OCI-LY1 (cell line): Measurements from ENCODE around the gene SLC17A7.

Experiments used
- H2AFZ ChIP-seq: fragments of 200-600 bp; sonication (generic), shearing (Covaris generic); 2 replicates; pipeline ENCODE4 v1.6.0; 2014; ENCODE audit warnings: antibody characterized with exemption, mild to moderate bottlenecking, low read length
- H3F3A ChIP-seq: fragments of 200-600 bp; sonication (generic), shearing (Covaris generic); 2 replicates; pipeline ENCODE4 v1.6.0; 2014; ENCODE audit warnings: mild to moderate bottlenecking, antibody characterized with exemption, low read length, moderate library complexity; ENCODE audit not compliant: insufficient read depth
- H3K27ac ChIP-seq: fragments of 200-600 bp; sonication (generic); 2 replicates; pipeline ENCODE4 v1.5.1; 2014; ENCODE audit warnings: low read length, mixed run types, mild to moderate bottlenecking, low read depth; ENCODE audit not compliant: poor library complexity, severe bottlenecking
- H3K27me3 ChIP-seq: fragments of 200-600 bp; sonication (generic); 2 replicates; pipeline ENCODE4 v1.6.0; 2014; ENCODE audit warnings: antibody characterized with exemption, mild to moderate bottlenecking, low read length, moderate library complexity; ENCODE audit not compliant: insufficient read depth
- H3K36me3 ChIP-seq: fragments of 200-600 bp; sonication (generic); 2 replicates; pipeline ENCODE4 v1.6.1; 2014; ENCODE audit warnings: mild to moderate bottlenecking, antibody characterized with exemption, low read length, moderate library complexity, mixed read lengths; ENCODE audit not compliant: insufficient read depth
- H3K4me1 ChIP-seq: fragments of 200-600 bp; sonication (generic); 2 replicates; pipeline ENCODE4 v1.5.1; 2014; ENCODE audit warnings: mild to moderate bottlenecking, low read length, moderate library complexity; ENCODE audit not compliant: insufficient read depth, severe bottlenecking
- H3K4me2 ChIP-seq: fragments of 200-600 bp; sonication (generic), shearing (Covaris generic); 2 replicates; pipeline ENCODE4 v1.6.1; 2014; ENCODE audit warnings: low read length
- H3K4me3 ChIP-seq: fragments of 200-600 bp; sonication (generic); 2 replicates; pipeline ENCODE4 v1.5.1; 2014; ENCODE audit warnings: low read length, low read depth, mild to moderate bottlenecking, mixed read lengths; ENCODE audit not compliant: poor library complexity, severe bottlenecking
- H3K79me2 ChIP-seq: fragments of 200-600 bp; shearing (Covaris generic); 2 replicates; pipeline ENCODE4 v1.6.1; 2016; ENCODE audit warnings: mixed run types, low read length, mixed read lengths; ENCODE audit not compliant: insufficient read depth
- H3K9ac ChIP-seq: fragments of 200-600 bp; sonication (generic), shearing (Covaris generic); 2 replicates; pipeline ENCODE4 v1.6.1; 2014; ENCODE audit warnings: mild to moderate bottlenecking, low read length, mixed read lengths
- H3K9me2 ChIP-seq: fragments of 200-600 bp; sonication (generic), shearing (Covaris generic); 2 replicates; pipeline ENCODE4 v1.6.1; 2014; ENCODE audit warnings: low read depth, mild to moderate bottlenecking, low read length, mixed read lengths
- H3K9me3 ChIP-seq: fragments of 200-600 bp; shearing (Covaris generic); 2 replicates; pipeline ENCODE4 v1.6.1; 2014; ENCODE audit warnings: low read length, mixed read lengths
- H4K20me1 ChIP-seq: fragments of 200-600 bp; sonication (generic), shearing (Covaris generic); 2 replicates; pipeline ENCODE4 v1.6.0; 2016; ENCODE audit warnings: mild to moderate bottlenecking, low read length; ENCODE audit not compliant: insufficient read depth
- EZH2 ChIP-seq: fragments of 200-600 bp; sonication (generic), shearing (Covaris generic); IDR thresholded peaks from 2 replicates; pipeline ENCODE4 v1.8.0; 2017; ENCODE audit warnings: borderline replicate concordance, mixed run types, mild to moderate bottlenecking, antibody characterized with exemption, low read length, moderate library complexity, mixed read lengths
- TF ChIP-seq, protein P1 (sequence below): fragments of 200-600 bp; sonication (generic), shearing (Covaris generic); IDR thresholded peaks from 2 replicates; pipeline ENCODE4 v1.5.1; 2017; ENCODE audit warnings: mild to moderate bottlenecking, antibody characterized with exemption, low read length, moderate library complexity, mixed read lengths

SLC17A7 gene

DNA sequence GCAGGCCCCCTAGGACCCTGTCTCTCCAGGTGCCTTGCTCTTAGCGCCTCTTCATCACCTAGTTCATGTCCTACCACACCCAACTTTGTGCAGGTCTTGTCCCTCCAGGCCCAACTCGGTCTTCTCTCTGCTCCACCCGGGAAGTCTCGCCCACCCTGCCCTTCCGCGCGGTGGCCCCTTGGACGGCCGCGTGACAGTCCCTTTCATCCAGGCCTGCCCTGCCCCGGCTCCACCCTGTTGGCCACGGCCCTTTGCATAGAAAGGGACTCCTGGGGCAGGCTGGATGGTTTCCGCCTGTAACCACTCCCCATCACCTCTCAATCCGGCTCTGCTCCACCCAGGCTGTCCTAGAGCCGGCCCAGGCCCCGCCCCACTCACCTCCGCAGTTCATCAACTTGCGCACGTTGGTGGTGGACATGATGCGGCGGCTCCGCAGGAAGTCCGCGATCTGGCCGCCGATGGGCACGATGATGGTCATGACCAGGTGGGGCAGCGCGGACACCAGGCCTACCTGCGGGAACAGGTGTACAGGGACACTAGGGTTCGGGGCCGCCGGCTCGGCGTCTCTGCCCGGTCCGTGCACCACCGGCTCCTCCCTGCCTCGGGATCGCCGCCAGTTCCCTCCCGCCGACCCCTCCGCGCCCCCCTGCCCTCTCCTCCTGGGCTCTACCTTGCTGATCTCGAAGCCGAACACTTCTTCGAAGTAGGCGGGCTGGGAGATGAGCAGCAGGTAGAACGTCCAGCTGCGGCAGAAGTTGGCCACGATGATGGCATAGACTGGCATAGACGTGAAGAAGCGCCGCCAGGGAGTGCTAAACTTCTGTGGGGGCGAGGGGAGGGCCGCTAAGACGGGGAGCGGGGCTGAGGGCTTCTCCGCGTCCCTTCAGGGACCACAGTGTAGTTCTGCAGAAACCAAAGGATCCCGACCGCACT is 8.9 kb downstream of the SLC17A7 start:
- Histone ChIP-seq H3K4me1 (peaks cover 15% of the 10 kb centered on the region), H4K20me1 (no peaks in the 10 kb centered on the region), H3K4me2 (no peak overlapping the region), H3K9ac (no peak overlapping the region), H3K9me2 (no peaks in the 10 kb centered on the region), H3K27ac (no peak overlapping the region), H3K79me2 (no peaks in the 10 kb centered on the region), H3K36me3 (no peaks in the 10 kb centered on the region), H3K4me3 (no peak overlapping the region), H3F3A (no peaks in the 10 kb centered on the region; the same call in 1 of the 2 replicates), H3K27me3 (0 out of 2 replicates have a peak, but pooled peaks cover 6% of the 10 kb centered on the region), H3K9me3 (no peaks in the 10 kb centered on the region), H2AFZ (no peak overlapping the region)
- no peak for TF ChIP-seq EZH2
- TF ChIP-seq, protein P1, sequence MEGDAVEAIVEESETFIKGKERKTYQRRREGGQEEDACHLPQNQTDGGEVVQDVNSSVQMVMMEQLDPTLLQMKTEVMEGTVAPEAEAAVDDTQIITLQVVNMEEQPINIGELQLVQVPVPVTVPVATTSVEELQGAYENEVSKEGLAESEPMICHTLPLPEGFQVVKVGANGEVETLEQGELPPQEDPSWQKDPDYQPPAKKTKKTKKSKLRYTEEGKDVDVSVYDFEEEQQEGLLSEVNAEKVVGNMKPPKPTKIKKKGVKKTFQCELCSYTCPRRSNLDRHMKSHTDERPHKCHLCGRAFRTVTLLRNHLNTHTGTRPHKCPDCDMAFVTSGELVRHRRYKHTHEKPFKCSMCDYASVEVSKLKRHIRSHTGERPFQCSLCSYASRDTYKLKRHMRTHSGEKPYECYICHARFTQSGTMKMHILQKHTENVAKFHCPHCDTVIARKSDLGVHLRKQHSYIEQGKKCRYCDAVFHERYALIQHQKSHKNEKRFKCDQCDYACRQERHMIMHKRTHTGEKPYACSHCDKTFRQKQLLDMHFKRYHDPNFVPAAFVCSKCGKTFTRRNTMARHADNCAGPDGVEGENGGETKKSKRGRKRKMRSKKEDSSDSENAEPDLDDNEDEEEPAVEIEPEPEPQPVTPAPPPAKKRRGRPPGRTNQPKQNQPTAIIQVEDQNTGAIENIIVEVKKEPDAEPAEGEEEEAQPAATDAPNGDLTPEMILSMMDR: no peak

DNA sequence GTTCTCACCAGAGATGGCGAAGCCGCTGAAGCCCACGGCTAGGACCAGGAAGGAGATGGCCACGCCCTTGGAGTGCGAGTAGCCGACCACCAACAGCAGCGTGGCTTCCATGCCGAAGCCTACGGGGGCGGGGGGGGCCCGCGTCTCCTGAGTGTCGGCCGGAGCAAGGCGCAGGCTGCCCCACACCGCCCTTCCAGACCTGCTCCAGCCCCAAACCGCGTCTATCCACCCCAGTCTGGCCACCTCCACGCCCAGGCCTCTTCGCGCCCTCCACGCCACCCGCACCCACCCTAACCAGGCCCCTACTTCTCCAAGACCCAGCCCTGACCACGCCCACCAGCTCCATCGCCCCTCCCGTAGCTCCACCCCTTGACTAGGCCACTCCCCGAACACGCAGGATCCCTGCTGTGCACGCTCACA is 10.0 kb downstream of the SLC17A7 start:
- Histone ChIP-seq H3K9ac (no peak overlapping the region), H3K4me2 (no peak overlapping the region), H3K79me2 (no peaks in the 10 kb centered on the region), H3K36me3 (no peaks in the 10 kb centered on the region), H3K27ac (no peak overlapping the region), H3K9me2 (no peaks in the 10 kb centered on the region), H3K4me1 (peaks cover 12% of the 10 kb centered on the region), H4K20me1 (no peaks in the 10 kb centered on the region), H3K27me3 (peaks cover 12% of the 10 kb centered on the region; the same call in 1 of the 2 replicates), H3K9me3 (no peaks in the 10 kb centered on the region), H3F3A (no peaks in the 10 kb centered on the region; the same call in 1 of the 2 replicates), H2AFZ (no peak overlapping the region), H3K4me3 (no peak overlapping the region)
- no peak for TF ChIP-seq EZH2
- TF ChIP-seq, protein P1: no peak

DNA sequence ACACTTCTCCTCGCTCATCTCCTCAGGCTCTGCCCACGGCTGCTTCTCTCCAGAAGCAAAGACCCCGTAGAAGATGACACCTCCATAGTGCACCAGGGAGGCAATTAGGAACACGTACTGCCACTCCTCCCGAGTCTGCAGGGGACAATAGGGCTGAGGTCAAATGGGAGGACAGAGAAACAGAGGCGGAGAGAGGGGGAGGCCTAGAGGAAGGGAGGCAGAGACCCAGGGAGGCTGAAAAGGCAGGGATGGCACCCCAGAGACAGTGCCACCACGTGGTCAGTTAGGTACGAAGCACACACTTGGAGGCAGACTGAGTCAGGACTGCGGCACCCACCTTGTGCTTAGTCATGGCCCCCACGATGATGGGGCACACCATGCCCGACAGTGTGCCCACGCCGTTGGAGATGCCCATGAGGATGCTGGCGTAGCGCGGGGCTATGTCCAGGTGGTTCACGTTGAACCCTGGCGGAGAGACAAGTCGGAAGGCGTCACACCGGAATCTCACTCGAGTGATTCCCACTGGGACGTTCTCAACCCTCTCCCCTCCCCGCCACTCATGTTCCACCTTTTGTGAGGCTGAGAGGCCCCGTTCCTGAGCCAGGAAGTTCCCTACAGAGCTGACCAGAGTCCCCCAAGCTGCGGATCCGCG is 10.5 kb downstream of the SLC17A7 start:
- Histone ChIP-seq H3K27ac (no peak overlapping the region), H3K4me2 (no peak overlapping the region), H3K9me2 (no peaks in the 10 kb centered on the region), H3K27me3 (peaks cover 13% of the 10 kb centered on the region; the same call in 1 of the 2 replicates), H3K79me2 (no peaks in the 10 kb centered on the region), H2AFZ (no peak overlapping the region), H3K4me1 (peaks cover 9% of the 10 kb centered on the region), H4K20me1 (no peaks in the 10 kb centered on the region), H3K9me3 (no peaks in the 10 kb centered on the region), H3K4me3 (no peak overlapping the region), H3K36me3 (no peaks in the 10 kb centered on the region), H3F3A (no peaks in the 10 kb centered on the region; the same call in 1 of the 2 replicates), H3K9ac (no peak overlapping the region)
- TF ChIP-seq, protein P1: peak; percentile 73
- no peak for TF ChIP-seq EZH2
